Esophagus squamous epithelium (tissue), 5 donors: ENCODE results near the gene KCNJ4. TPM values are rescaled to one million over a fixed set of nuclear protein-coding genes. Genes with fewer than 3 reads are reported as not detected.

Experiments used
- DNase-seq: peaks from one replicate; lab custom pipeline; 2025; lab: John Stamatoyannopoulos, UW
- H3K27ac ChIP-seq, 4 donors: fragments of 200-600 bp; sonication (generic); one replicate each; pipeline ENCODE4 v1.5.1; 2016 to 2019; ENCODE audit warnings: mild to moderate bottlenecking in 1 of 4
- H3K27me3 ChIP-seq, 4 donors: fragments of 200-600 bp; sonication (generic); 1 replicate in 3 of 4; 2 replicates in 1 of 4; pipeline versions ENCODE4 v1.5.1 to v1.6.0; 2017 to 2021; ENCODE audit warnings: antibody characterized with exemption in 1 of 4
- H3K36me3 ChIP-seq, 3 donors: fragments of 200-600 bp; sonication (generic); one replicate each; pipeline ENCODE4 v1.5.1; 2016 to 2019
- H3K4me1 ChIP-seq, 3 donors: fragments of 200-600 bp; sonication (generic); one replicate each; pipeline ENCODE4 v1.5.1; 2017 to 2019
- H3K4me3 ChIP-seq, 4 donors: fragments of 200-600 bp; sonication (generic); 1 replicate in 3 of 4; 2 replicates in 1 of 4; pipeline ENCODE4 v1.5.1; 2016 to 2019; ENCODE audit warnings: mild to moderate bottlenecking in 2 of 4, moderate library complexity in 1 of 4
- H3K9me3 ChIP-seq, 3 donors: fragments of 200-600 bp; sonication (generic); one replicate each; pipeline ENCODE4 v1.5.1; 2016 to 2019
- CTCF ChIP-seq, 6 experiments: fragments of 450-650 bp in 4 of 6; fragments of 200-600 bp in 2 of 6; sonication (generic) in 2 of 6; IDR thresholded peaks; one replicate each; pipeline ENCODE4 v1.5.1; 2016 to 2019; ENCODE audit warnings: antibody characterized with exemption in 6 of 6, mild to moderate bottlenecking in 4 of 6, moderate library complexity in 4 of 6
- POLR2A ChIP-seq, 4 donors: fragments of 450-650 bp; IDR thresholded peaks; one replicate each; pipeline ENCODE4 v1.6.1; 2017; ENCODE audit warnings: antibody characterized with exemption in 4 of 4, mild to moderate bottlenecking in 4 of 4, moderate library complexity in 3 of 4
- WGBS, 2 donors: methylation state at CpG; one replicate each; pipeline ENCODE4 v1.1.5; 2018; 5-methylcytosine and 5-hydroxymethylcytosine counted together
- intact Hi-C: fragments of 100-400 bp; cut with DNase I; formaldehyde crosslinking; loops from one replicate; pipeline ENCODE4 v1.15.0; 2022
- total RNA-seq, 4 donors: library from RNA; depleted of rRNA; stranded (reverse); fragments of >200 nt; gene quantifications; one replicate each; pipeline ENCODE4 v1.1.0, GENCODE V29; 2016
- donor health status: DM: yes; HTN: yes; CAD: no.

The KCNJ4 gene
- total RNA-seq, 4 donors from 2014 or later = not detected

GRCh38 chr22:38437416-38437815, 17.6 kb downstream of the KCNJ4 start:
- Histone ChIP-seq H3K4me1 (no peaks in the 10 kb centered on the region), H3K36me3 (no peaks in the 10 kb centered on the region), H3K9me3 (no peaks in the 10 kb centered on the region), H3K27ac (no peak overlapping the region), H3K4me3 (no peak overlapping the region), H3K27me3 (peaks cover 0 to 39% (median 0%) of the 10 kb centered on the region in 4 donors)
- TF ChIP-seq CTCF (IDR thresholded peaks at IDR 0.05) = no peak
- no peak for TF ChIP-seq POLR2A (IDR thresholded peaks at IDR 0.05)
- intact Hi-C loops = no loop called here
- DNase-seq = no peak
- WGBS, 2 donors = 81 to 88% methylated on average over 5 to 8 of the region's 9 CpGs

GRCh38 chr22:38436629-38437395, 18.2 kb downstream of the KCNJ4 start:
- Histone ChIP-seq H3K36me3 (no peaks in the 10 kb centered on the region), H3K4me1 (no peaks in the 10 kb centered on the region), H3K27ac (no peak overlapping the region), H3K9me3 (no peaks in the 10 kb centered on the region), H3K4me3 (no peak overlapping the region), H3K27me3 (peaks cover 0 to 36% (median 0%) of the 10 kb centered on the region in 4 donors)
- no peak for DNase-seq
- 87 to 88% methylated on average over 9 to 15 of the region's 15 CpGs for WGBS, 2 donors
- TF ChIP-seq POLR2A (IDR thresholded peaks at IDR 0.05) (no peak), CTCF (IDR thresholded peaks at IDR 0.05) (no peak)
- intact Hi-C loops = no loop called here

GRCh38 chr22:38435965-38436364, 19.0 kb downstream of the KCNJ4 start:
- TF ChIP-seq CTCF (IDR thresholded peaks at IDR 0.05) (no peak), POLR2A (IDR thresholded peaks at IDR 0.05) (no peak)
- intact Hi-C loops = no loop called here
- Histone ChIP-seq H3K27me3 (peaks cover 0 to 28% (median 0%) of the 10 kb centered on the region in 4 donors), H3K4me1 (no peaks in the 10 kb centered on the region), H3K9me3 (no peaks in the 10 kb centered on the region), H3K27ac (no peak overlapping the region), H3K36me3 (no peaks in the 10 kb centered on the region), H3K4me3 (no peak overlapping the region)
- DNase-seq = no peak
- WGBS, 2 donors = 57 to 61% methylated on average over 4 of the region's 4 CpGs

GRCh38 chr22:38435010-38435409, 20.0 kb downstream of the KCNJ4 start:
- H3K4me3 ChIP-seq = no peak overlapping the region
- H3K27me3 ChIP-seq = peaks cover 0 to 18% (median 0%) of the 10 kb centered on the region in 4 donors
- no peaks in the 10 kb centered on the region for H3K9me3 ChIP-seq
- no peaks in the 10 kb centered on the region for H3K36me3 ChIP-seq
- TF ChIP-seq POLR2A (IDR thresholded peaks at IDR 0.05) (no peak), CTCF (IDR thresholded peaks at IDR 0.05) (no peak)
- WGBS, 2 donors = 64 to 79% methylated on average over 2 of the region's 4 CpGs
- intact Hi-C loops = no loop called here
- H3K27ac ChIP-seq = no peak overlapping the region
- H3K4me1 ChIP-seq = no peaks in the 10 kb centered on the region
- DNase-seq = no peak

GRCh38 chr22:38433871-38434270, 21.1 kb downstream of the KCNJ4 start:
- DNase-seq = no peak
- Histone ChIP-seq H3K4me3 (no peak overlapping the region), H3K4me1 (peaks cover 0 to 5% (median 0%) of the 10 kb centered on the region in 3 donors), H3K27ac (no peak overlapping the region), H3K9me3 (no peaks in the 10 kb centered on the region), H3K27me3 (peaks cover 0 to 10% (median 0%) of the 10 kb centered on the region in 4 donors), H3K36me3 (no peaks in the 10 kb centered on the region)
- WGBS, 2 donors = 46 to 81% methylated on average over 3 to 5 of the region's 8 CpGs
- no peak for TF ChIP-seq POLR2A (IDR thresholded peaks at IDR 0.05)
- TF ChIP-seq CTCF (IDR thresholded peaks at IDR 0.05) = no peak
- intact Hi-C loops = no loop called here
